HepG2 (cell line): ENCODE data around the gene SFRP2.

Experiments used
- CCAR2 ChIP-seq: fragments of 200-400 bp; formaldehyde crosslinking; optimal IDR thresholded peaks from 2 replicates; pipeline ENCODE3; 2018; ENCODE audit warnings: low read depth, mild to moderate bottlenecking, low read length, moderate library complexity
- ZBTB33 ChIP-seq: sonication (generic); formaldehyde crosslinking; IDR thresholded peaks from 2 replicates; pipeline ENCODE4 v1.4.0; 2020; ENCODE audit warnings: missing genetic modification reagents
- ZZZ3 ChIP-seq: sonication (generic); formaldehyde crosslinking; IDR thresholded peaks from 2 replicates; pipeline ENCODE4 v1.4.0; 2020; ENCODE audit warnings: missing genetic modification reagents, mild to moderate bottlenecking, borderline replicate concordance

- TF ChIP-seq ZZZ3 (CRISPR knock-in tag) (no peak), ZBTB33 (CRISPR knock-in tag) (no peak), CCAR2 (no peak)
These were observed 22.1 kb downstream of the SFRP2 start for GRCh38 chr4:153766758-153767157.
